ENCODE data around the gene TNFSF18. TPM values are rescaled to one million over a fixed set of nuclear protein-coding genes. Genes with fewer than 3 reads are reported as not detected.

Gene TNFSF18
- total and polyA plus RNA-seq, 2 of the 4 experiments (the other 2 are of a cell fraction), result 0.12 to 0.18 TPM

- no peak for ATAC-seq (ENCODE audit: low read depth)
- Histone ChIP-seq H2AK5ac (ENCODE audit: low read depth, low read length) (peak overlapping the region; percentile 13; the same call in 1 of the 2 replicates), H3K56ac (ENCODE audit: extremely low read depth, insufficient read depth, low read length) (no peak overlapping the region), H3K36me3 (ENCODE audit: control insufficient read depth, insufficient read depth, low read length) (no peaks in the 10 kb centered on the region), H4K5ac (ENCODE audit: low read depth, low read length) (peak overlapping the region; percentile 59; the same call in 1 of the 2 replicates), H3K4me2 (ENCODE audit: low read depth, low read length) (no peak overlapping the region), H3K4me1 (ENCODE audit: control insufficient read depth, insufficient read depth, low read length) (no peaks in the 10 kb centered on the region), H3K9me1 (ENCODE audit: insufficient read depth, low read length) (no peaks in the 10 kb centered on the region), H4K20me1 (ENCODE audit: insufficient read depth, low read length) (no peaks in the 10 kb centered on the region), H4K91ac (ENCODE audit: insufficient read depth, low read depth, low read length) (no peak overlapping the region; the same call in 1 of the 2 replicates), H2BK5ac (ENCODE audit: low read depth, low read length, poor library complexity, severe bottlenecking) (no peak overlapping the region), H3K4me3 (ENCODE audit: insufficient read depth, low read depth, low read length) (no peak overlapping the region), H2AFZ (replicated peaks; ENCODE audit: low read length, poor library complexity) (peak overlapping the region; percentile 21), H2AK9ac (replicated peaks; ENCODE audit: low read depth, low read length, poor library complexity) (no peak overlapping the region), H3K18ac (ENCODE audit: low read depth, low read length) (peak overlapping the region; percentile 24; the same call in 1 of the 2 replicates), H4K8ac (ENCODE audit: low read depth in 2 of 2, low read length in 2 of 2) (0 out of 4 replicates have a peak overlapping the region, but pooled peaks of 1 of the 2 experiments have one; percentile 37), H2BK20ac (ENCODE audit: low read depth, low read length) (peak overlapping the region; percentile 48; the same call in 1 of the 2 replicates), H3K4ac (ENCODE audit: low read depth, low read length) (peak overlapping the region; percentile 65; the same call in 1 of the 2 replicates), H2BK15ac (ENCODE audit: low read depth, low read length) (peak overlapping the region; percentile 65; the same call in 1 of the 3 replicates), H2BK120ac (ENCODE audit: low read depth, low read length) (peak overlapping the region; percentile 47; the same call in 1 of the 2 replicates), H3K9ac (ENCODE audit: low read depth, low read length) (no peak overlapping the region), H3K9me3 (ENCODE audit: control insufficient read depth, insufficient read depth, low read length) (no peaks in the 10 kb centered on the region), H3K27ac (ENCODE audit: insufficient read depth, low read length) (no peak overlapping the region), H3K14ac (replicated peaks; ENCODE audit: low read depth, low read length) (peak overlapping the region; percentile 55; the same call in 1 of the 2 replicates), H3K27me3 (ENCODE audit: control insufficient read depth, insufficient read depth, low read length) (no peaks in the 10 kb centered on the region), H3K23ac (ENCODE audit: low read depth, low read length) (no peak overlapping the region), H3K79me1 (ENCODE audit: low read depth in 1 of 2, low read length in 2 of 2) (no peaks in the 10 kb centered on the region)
- TF ChIP-seq NFE2L2 (IDR thresholded peaks at IDR 0.05; ENCODE audit: low read depth, low read length), result no peak
- 0 out of 2 replicates have a peak, but pooled peaks have one; percentile 13 for TF ChIP-seq CTCF (conservative IDR thresholded peaks at IDR 0.05; ENCODE audit: low read depth, low read length)
- TF ChIP-seq MAZ (IDR thresholded peaks at IDR 0.05; ENCODE audit: borderline replicate concordance, low read depth, low read length), result no peak
- TF ChIP-seq, protein P1, sequence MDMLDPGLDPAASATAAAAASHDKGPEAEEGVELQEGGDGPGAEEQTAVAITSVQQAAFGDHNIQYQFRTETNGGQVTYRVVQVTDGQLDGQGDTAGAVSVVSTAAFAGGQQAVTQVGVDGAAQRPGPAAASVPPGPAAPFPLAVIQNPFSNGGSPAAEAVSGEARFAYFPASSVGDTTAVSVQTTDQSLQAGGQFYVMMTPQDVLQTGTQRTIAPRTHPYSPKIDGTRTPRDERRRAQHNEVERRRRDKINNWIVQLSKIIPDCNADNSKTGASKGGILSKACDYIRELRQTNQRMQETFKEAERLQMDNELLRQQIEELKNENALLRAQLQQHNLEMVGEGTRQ (IDR thresholded peaks at IDR 0.05; ENCODE audit: low read depth, low read length), result no peak
- ChIA-PET CTCF (no interaction called here), POLR2A (ENCODE audit: unreplicated experiment) (interaction anchor here (0.6 kb wide), 1 partner anchor 59 kb away, joined by 4 read pairs; no protein-coding TSS in a partner anchor)
- intact Hi-C loops (cut with micrococcal nuclease) (loop anchor here (5.0 kb wide), 1 partner anchor 178 kb away; no protein-coding TSS in a partner anchor), in situ Hi-C loops (cut with MboI; ENCODE audit: low sequenced_read_pairs) (no loop called here), dilution Hi-C loops (cut with HindIII; ENCODE audit: low sequenced_read_pairs, unreplicated experiment) (no loop called here)
- DNase-seq, result no peak
- no CpG with 5 or more reads among the region's 2 CpGs for WGBS, 2 experiments (ENCODE audit: extremely low coverage in 2 of 2, insufficient read length in 1 of 2)
- BruUV-seq (replicated peaks), result no TSS peak
Measured at GRCh38 chr1:173005196-173005864, 45.4 kb downstream of the TNFSF18 start.
